ENCODE measurements around the gene NMRK1. TPM values are rescaled to one million over a fixed set of nuclear protein-coding genes. Genes with fewer than 3 reads are reported as not detected.

Gene NMRK1
- total RNA-seq, 4 donors from 2014 or later: 1.3 to 32.5 (median 15.6) TPM

GRCh38 chr9:75130621-75131230 is 42.8 kb upstream of the NMRK1 start:
- no peak overlapping the region for H3K4me3 ChIP-seq
- no peaks in the 10 kb centered on the region for H3K4me1 ChIP-seq
- H3K27me3 ChIP-seq: no peaks in the 10 kb centered on the region
- no peaks in the 10 kb centered on the region for H3K9me3 ChIP-seq
- H3K36me3 ChIP-seq: no peaks in the 10 kb centered on the region
- TF ChIP-seq POLR2A (IDR thresholded peaks at IDR 0.05) (no peak), CTCF (IDR thresholded peaks at IDR 0.05) (no peak)
- DNase-seq: no peak
- intact Hi-C loops (cut with DNase I; ENCODE audit: low total_unique reads): no loop called here
- H3K27ac ChIP-seq: no peak overlapping the region

DNA sequence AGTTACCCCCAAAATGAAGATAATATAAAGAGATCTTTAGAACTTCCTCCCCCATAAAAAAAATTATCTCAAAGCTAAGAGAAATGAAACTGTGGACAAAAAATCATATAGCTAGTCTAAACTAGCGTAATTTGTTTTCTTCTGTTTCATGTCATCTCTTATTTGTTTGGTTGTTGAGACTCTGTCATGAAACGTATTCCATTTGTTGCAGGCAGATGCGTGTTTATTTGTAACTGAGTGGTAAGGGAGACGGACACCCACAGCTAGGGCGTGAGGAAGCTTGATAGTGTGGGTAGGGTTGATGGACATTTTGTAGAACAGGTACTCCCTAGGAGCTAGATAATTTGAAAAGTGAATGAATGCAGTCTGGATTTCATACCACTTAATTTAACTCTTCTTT is 42.2 kb upstream of the NMRK1 start:
- intact Hi-C loops (cut with DNase I; ENCODE audit: low total_unique reads): no loop called here
- no peak overlapping the region for H3K4me3 ChIP-seq
- no peaks in the 10 kb centered on the region for H3K4me1 ChIP-seq
- H3K27me3 ChIP-seq: no peaks in the 10 kb centered on the region
- TF ChIP-seq POLR2A (IDR thresholded peaks at IDR 0.05) (no peak), CTCF (IDR thresholded peaks at IDR 0.05) (no peak)
- H3K9me3 ChIP-seq: no peaks in the 10 kb centered on the region
- no peak for DNase-seq
- H3K27ac ChIP-seq: no peak overlapping the region
- H3K36me3 ChIP-seq: no peaks in the 10 kb centered on the region

DNA sequence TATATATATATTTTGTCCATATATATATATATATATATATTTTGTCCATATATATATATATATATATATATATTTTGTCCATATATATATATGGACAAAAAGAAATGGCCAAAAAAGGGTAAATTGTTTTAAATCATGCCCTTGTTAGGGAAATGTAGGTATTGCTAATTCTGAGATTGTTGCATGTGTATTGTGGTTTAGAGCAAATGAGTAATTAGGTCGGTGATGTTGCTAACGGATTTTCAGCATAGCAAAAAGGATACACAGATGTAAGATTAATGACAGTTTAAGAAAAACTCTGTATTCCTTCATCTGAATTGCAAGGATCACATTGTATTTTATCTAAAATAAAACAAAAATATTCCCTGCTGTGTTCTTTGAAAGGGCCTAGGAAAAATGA is 40.6 kb upstream of the NMRK1 start:
- no peak overlapping the region for H3K27ac ChIP-seq
- intact Hi-C loops (cut with DNase I; ENCODE audit: low total_unique reads): no loop called here
- TF ChIP-seq CTCF (IDR thresholded peaks at IDR 0.05): no peak
- no peak for TF ChIP-seq POLR2A (IDR thresholded peaks at IDR 0.05)
- H3K4me3 ChIP-seq: no peak overlapping the region
- no peaks in the 10 kb centered on the region for H3K9me3 ChIP-seq
- DNase-seq: no peak
- no peaks in the 10 kb centered on the region for H3K4me1 ChIP-seq
- no peaks in the 10 kb centered on the region for H3K36me3 ChIP-seq
- H3K27me3 ChIP-seq: no peaks in the 10 kb centered on the region

DNA sequence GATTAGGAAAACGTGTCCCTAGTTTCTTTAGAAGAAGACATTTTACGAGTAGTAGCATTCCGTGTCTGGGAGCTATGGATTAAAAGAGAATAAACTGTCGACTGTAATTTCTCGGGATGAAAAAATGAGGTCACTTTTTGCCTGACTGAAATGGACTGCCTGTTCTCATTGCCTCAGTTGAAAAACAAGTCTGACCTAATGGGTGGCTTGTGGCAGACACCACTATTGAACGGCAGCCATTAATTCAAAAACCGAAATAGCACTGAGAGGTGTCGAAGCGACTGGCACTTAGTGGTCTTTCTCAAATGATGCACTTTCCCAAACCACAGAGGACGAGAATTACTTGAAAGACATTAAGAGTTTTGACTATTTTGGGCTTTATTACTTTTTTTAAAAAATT is 35.7 kb upstream of the NMRK1 start:
- Histone ChIP-seq H3K36me3 (no peaks in the 10 kb centered on the region), H3K27ac (no peak overlapping the region), H3K4me1 (no peaks in the 10 kb centered on the region), H3K9me3 (no peaks in the 10 kb centered on the region), H3K4me3 (no peak overlapping the region), H3K27me3 (no peaks in the 10 kb centered on the region)
- no peak for TF ChIP-seq POLR2A (IDR thresholded peaks at IDR 0.05)
- no peak for TF ChIP-seq CTCF (IDR thresholded peaks at IDR 0.05)
- intact Hi-C loops (cut with DNase I; ENCODE audit: low total_unique reads): no loop called here
- DNase-seq: no peak

DNA sequence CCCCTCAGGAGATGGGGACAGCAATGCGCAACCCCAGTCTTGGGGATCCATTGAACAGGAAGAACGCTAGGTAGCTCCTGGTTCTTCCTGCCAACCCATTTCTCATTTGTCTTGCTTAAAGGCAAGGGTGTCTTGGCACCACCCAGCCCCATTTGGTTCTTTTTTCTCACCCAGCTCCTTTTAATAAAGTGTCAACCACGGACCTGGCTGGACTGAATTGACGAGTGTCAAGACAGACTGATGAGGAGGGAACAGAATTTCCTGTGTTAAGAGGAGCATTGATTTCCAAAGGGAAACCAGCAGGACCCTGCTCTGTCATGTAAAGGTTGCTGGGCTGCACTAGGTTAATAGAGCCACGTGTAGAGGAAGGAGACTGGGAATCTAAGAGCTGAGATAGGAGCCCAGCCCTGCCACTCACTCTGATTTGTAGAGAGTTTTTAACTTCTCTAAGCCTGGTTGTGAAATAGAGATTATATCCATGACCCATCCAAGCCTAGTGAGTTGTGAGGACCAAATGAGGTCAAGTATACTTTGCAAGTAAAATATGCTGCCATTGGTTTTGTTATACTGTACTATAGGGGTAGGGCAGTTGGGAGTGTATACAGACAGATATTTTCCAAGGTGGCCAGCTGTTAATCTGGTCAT is 34.1 kb upstream of the NMRK1 start:
- Histone ChIP-seq H3K4me1 (no peaks in the 10 kb centered on the region), H3K36me3 (no peaks in the 10 kb centered on the region), H3K27ac (no peak overlapping the region), H3K4me3 (no peak overlapping the region), H3K9me3 (no peaks in the 10 kb centered on the region), H3K27me3 (no peaks in the 10 kb centered on the region)
- DNase-seq: no peak
- intact Hi-C loops (cut with DNase I; ENCODE audit: low total_unique reads): no loop called here
- TF ChIP-seq POLR2A (IDR thresholded peaks at IDR 0.05) (no peak), CTCF (IDR thresholded peaks at IDR 0.05) (no peak)

All from uterus (tissue), 4 donors.